RKO (cell line): Measurements from ENCODE around the gene CALCOCO2.
"Not testable (repeated sequence)": the region's sequence is repeated elsewhere in the genome, so short reads cannot be mapped to it uniquely, and the experiment has no call there.

Experiments used
- DNase-seq: peaks from one replicate; pipeline ENCODE4 v3.0.0-alpha.2; 2016; ENCODE audit warnings: low spot score

The CALCOCO2 gene, protein sequence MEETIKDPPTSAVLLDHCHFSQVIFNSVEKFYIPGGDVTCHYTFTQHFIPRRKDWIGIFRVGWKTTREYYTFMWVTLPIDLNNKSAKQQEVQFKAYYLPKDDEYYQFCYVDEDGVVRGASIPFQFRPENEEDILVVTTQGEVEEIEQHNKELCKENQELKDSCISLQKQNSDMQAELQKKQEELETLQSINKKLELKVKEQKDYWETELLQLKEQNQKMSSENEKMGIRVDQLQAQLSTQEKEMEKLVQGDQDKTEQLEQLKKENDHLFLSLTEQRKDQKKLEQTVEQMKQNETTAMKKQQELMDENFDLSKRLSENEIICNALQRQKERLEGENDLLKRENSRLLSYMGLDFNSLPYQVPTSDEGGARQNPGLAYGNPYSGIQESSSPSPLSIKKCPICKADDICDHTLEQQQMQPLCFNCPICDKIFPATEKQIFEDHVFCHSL

GRCh38 chr17:48830840-48831548 lies at the start of gene CALCOCO2:
Gene CALCOCO2, plus strand, starts transcription at chr17:48831035. Its CDS starts 10,673 bp downstream, at chr17:48841708.
- peak; percentile 94 for DNase-seq

- no peak for DNase-seq
Measured at GRCh38 chr17:48787828-48788227, 43.0 kb upstream of the CALCOCO2 start.

- no peak for DNase-seq
Measured at GRCh38 chr17:48790607-48791127, 40.2 kb upstream of the CALCOCO2 start.

DNA sequence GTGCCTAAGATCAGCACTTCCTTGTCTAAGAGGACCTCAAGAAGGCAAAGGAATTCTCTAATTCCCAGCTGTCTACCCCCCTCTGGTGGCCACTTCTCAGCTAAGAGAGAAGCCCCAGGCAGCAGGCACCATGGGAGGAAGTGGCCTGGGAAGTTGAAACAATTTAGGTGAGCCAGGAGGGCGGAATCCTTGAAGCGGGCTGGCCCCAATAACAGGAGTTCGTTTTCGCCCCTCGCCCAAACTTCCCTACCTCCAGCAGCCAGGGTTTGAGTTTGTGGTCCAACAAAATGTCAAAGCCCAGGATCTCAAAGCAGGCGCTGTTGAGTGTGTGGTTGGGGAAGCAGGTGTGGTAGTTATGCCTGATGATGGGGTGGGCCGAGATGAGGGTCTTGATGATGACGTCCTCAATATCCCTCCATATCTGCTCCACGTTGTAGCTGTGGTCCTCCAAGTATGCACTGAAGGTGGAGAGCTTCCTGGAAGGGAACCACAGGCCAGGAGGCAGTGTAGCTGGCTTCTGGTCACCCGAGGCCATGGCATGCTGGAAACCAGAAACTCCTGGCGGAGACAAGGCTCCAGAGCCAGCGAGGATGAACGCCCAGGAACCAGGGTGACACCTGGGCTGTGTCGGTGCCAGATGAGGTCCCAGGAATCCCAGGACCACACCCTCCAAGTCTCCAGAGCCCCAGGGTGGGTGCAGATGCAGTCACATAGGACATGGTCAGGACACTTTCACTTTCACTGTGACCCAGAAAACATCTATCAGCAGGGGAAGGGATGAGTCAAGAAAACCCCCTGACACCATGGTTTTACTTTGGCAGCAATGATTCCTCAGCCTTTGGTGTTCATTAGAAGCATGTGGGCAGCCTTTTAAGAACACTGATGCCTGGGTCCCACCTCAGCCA lies 39.5 kb upstream of the CALCOCO2 start:
- peak; percentile 89 for DNase-seq

DNA sequence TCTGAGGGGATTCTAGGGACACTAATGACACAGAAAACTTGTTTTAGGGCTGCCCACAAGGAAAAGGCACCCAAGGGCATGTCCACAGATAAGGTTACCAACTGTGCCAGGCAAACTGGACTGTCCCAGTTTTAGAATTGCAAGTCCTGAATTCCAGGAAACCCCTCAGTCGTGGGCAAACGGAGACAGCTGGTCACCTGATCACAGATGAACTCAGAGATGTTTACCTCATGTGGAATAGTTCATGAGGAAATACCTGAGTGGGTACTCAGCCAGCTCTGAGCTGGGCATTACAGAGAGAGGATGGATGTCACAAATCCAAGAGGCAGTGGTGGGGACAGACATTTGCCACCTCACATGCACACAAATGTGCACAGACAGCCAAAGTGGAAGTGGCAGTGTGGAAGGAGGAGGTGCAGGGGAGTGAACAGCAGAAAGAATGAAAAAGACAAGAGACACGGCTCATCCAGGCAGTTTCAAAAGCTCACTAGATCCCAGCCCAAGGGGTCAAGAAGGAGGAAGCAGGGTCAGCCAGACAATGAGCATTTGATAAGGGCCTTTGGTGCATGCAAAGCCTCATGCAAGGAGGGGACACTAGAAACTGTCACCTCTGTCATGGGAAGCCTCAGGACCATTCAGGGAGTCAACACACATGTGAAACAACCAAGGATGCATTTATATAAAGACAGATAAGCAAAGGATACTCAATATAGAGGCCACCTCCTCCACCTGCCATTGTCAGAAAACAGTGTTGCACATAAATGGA lies 38.6 kb upstream of the CALCOCO2 start:
- DNase-seq, result no peak

GRCh38 chr17:48795444-48796162 lies 35.2 kb upstream of the CALCOCO2 start:
- no peak for DNase-seq

DNA sequence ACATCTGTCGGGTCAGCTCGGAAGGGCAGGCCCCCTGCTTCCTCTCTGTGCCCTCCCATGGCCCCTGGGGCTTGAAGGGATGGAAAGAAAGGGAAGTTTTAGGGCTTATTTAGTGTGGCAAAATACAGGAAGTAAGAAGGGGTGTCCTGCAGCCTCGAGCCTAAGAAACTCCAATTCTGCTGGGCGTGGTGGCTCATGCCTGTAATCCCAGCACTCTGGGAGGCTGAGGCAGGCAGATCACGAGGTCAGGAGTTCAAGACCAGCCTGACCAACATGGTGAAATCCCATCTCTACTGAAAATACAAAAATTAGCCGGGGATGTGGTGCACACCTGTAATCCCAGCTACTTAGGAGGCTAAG lies 34.7 kb upstream of the CALCOCO2 start:
- DNase-seq, result not testable (repeated sequence)

GRCh38 chr17:48799069-48799723 lies 31.6 kb upstream of the CALCOCO2 start:
- no peak for DNase-seq

- DNase-seq, result no peak
Measured at GRCh38 chr17:48800626-48801217, 30.1 kb upstream of the CALCOCO2 start.

DNA sequence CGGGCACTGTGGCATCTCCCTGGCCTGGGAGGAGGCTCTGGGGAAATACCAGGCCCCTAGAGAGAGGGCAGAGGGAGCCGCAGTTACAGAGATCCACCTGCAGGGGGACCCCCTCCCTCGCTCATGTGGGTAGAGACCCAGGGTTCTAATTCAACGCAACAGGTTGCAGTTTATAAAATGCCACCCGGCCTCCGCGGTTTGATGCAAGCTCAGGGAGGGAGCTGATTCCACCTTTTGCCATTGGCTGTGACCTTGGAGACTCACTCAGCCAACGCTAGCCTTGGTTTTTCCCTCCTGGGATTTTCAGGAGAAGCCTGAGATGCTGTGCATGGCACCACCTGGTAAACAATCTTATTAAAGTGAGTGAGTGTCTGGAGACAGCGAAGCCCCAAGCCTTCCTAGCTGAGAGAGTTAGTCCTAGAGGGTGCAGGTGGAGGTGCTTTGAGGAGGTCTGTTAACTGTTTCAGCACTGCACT lies 25.9 kb upstream of the CALCOCO2 start:
- DNase-seq, result peak; percentile 53

DNA sequence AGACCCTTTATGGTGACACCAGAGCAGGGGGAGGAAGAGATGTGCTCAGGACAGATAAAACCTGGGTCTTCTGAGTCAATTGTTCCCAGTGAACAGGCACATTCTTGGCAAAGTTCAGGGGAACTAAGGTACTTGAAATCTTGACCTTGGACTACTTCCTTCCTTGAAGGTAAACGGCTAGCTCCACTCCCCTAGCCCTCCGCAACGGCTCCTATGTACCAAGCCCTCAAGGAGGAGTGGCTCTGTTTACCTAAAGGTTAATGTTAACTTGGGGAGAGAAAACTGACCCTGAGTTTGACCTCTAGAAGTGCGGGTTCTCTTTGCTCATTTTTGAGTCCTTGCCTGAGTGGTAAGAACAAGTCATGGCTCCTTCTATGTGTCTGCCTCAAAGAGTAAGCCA lies 21.7 kb upstream of the CALCOCO2 start:
- no peak for DNase-seq

DNA sequence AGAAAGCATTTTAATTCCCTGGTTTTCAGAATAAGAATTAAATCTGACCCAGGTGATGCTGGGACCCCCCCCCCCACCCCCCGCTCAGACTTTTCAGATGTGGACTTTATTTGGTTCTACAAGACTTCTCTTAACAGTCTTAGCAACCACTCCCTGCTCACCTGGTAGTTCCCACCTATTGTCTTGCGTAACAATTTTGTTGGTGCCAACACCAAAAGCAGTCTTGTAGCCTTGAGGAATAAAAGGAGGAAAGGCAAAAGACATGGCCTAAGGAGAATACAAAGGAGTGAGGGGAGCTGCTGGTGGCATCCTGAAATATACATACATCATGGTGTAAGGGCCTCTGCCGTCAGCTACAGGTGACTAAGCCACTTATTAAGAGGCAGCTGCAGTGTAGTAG lies 18.8 kb upstream of the CALCOCO2 start:
- DNase-seq, result no peak

GRCh38 chr17:48814504-48814903 lies 16.3 kb upstream of the CALCOCO2 start:
- peak; percentile 38 for DNase-seq

DNA sequence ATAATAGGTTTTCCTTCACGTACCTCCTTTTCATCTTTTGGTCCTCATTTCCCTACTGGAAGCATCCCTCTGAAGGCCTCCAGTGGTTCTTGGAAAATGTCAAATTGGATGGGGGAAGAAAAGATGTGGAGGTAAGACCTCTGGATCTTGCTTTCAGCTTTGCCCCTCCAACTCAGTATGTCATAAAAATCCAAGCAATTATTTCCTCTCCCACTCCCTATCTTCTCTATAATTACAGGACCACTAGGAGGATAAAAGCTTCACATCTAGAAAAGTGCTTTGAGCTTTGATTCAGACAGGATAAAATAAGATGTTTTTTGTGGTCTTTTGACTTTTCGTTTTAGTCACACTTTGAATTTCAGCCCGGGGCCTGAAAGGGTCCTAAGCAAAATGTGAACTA lies 15.5 kb upstream of the CALCOCO2 start:
- DNase-seq, result no peak

DNA sequence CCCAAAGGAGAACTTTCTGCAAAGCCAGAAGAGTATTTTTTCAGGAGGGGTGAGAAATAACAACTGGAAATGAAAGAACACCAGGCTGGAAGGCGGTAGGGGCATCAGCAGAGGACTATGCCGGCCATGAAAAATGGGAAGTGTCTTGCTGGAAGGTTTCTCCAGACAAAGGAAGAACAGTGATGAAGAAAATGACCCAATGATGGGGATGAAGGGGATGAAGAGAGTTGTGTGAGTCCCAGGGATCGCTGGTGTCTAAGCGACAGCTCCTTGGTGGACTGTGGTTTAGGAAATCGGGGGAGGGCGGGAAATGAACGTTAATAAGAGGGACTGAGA lies 14.4 kb upstream of the CALCOCO2 start:
- DNase-seq, result no peak

GRCh38 chr17:48816774-48817590 lies 13.9 kb upstream of the CALCOCO2 start, which contains the start of gene TTLL6:
Gene TTLL6, minus strand, starts transcription at chr17:48817229. Its CDS starts 157 bp downstream, at chr17:48817072.
- DNase-seq, result peak; percentile 84

DNA sequence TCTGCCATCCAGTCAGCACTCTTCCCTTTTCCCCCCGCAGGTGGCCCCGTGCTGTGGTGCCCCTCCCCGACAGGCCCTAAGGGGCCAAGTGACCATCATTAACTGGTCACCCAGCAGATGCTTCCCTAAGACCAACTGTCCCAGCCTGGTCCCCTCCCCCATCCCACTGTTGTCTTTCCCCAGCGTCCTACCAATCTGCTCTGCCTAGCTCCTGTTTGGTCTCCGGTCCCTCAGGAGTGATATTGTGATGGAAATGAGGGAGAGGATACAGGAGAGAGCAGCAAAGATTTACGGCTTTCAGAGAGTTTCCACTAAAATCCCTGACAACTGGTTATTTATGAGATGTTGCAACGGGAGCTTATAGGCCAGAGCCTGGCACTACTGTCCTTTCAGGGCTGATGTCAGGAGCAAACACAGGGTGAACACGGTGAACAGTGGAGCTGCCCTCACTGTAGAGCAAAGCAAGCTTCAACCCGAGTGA lies 12.4 kb upstream of the CALCOCO2 start:
- no peak for DNase-seq

GRCh38 chr17:48819466-48819865 lies 11.4 kb upstream of the CALCOCO2 start:
- no peak for DNase-seq
